ENCODE data around the gene HRG.
"Not testable (repeated sequence)": the region's sequence is repeated elsewhere in the genome, so short reads cannot be mapped to it uniquely, and the experiment has no call there.

DNA sequence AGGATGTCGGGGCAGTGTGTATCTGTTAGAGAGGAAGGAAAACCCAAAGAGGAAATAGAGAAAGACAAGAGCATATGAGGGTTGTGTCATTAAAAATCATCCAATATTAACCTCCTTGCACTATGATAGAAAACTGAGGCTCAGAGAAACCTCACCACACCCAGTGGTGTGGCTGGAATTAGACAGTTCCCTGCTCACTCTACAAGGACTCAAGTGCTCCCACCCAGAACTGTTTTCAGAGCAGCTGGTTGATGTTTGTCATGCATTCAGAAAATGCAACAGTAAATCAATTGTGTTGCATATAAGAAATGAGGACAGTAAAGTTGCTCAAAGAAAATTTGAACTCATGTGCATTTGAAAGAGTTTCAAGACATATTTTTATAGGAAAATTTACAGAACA, 24.5 kb downstream of the HRG start:
- TF ChIP-seq, protein P1, sequence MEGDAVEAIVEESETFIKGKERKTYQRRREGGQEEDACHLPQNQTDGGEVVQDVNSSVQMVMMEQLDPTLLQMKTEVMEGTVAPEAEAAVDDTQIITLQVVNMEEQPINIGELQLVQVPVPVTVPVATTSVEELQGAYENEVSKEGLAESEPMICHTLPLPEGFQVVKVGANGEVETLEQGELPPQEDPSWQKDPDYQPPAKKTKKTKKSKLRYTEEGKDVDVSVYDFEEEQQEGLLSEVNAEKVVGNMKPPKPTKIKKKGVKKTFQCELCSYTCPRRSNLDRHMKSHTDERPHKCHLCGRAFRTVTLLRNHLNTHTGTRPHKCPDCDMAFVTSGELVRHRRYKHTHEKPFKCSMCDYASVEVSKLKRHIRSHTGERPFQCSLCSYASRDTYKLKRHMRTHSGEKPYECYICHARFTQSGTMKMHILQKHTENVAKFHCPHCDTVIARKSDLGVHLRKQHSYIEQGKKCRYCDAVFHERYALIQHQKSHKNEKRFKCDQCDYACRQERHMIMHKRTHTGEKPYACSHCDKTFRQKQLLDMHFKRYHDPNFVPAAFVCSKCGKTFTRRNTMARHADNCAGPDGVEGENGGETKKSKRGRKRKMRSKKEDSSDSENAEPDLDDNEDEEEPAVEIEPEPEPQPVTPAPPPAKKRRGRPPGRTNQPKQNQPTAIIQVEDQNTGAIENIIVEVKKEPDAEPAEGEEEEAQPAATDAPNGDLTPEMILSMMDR (conservative IDR thresholded peaks at IDR 0.05; ENCODE audit: low read depth in 2 of 2): not testable (repeated sequence)
- TF ChIP-seq EZH2phosphoT487 (IDR thresholded peaks at IDR 0.05; ENCODE audit: unreplicated experiment); EZH2 (IDR thresholded peaks at IDR 0.05; ENCODE audit: low read depth, unreplicated experiment); CREB1 (CRISPR knock-in tag; IDR thresholded peaks at IDR 0.05; ENCODE audit: low read depth); ETS1 (IDR thresholded peaks at IDR 0.05); POLR2AphosphoS5 (IDR thresholded peaks at IDR 0.05; ENCODE audit: low read depth); ZNF331 (CRISPR knock-in tag; IDR thresholded peaks at IDR 0.05; ENCODE audit: low read depth); JUNB (IDR thresholded peaks at IDR 0.05; ENCODE audit: unreplicated experiment): not testable (repeated sequence)
- TF ChIP-seq, protein P2, sequence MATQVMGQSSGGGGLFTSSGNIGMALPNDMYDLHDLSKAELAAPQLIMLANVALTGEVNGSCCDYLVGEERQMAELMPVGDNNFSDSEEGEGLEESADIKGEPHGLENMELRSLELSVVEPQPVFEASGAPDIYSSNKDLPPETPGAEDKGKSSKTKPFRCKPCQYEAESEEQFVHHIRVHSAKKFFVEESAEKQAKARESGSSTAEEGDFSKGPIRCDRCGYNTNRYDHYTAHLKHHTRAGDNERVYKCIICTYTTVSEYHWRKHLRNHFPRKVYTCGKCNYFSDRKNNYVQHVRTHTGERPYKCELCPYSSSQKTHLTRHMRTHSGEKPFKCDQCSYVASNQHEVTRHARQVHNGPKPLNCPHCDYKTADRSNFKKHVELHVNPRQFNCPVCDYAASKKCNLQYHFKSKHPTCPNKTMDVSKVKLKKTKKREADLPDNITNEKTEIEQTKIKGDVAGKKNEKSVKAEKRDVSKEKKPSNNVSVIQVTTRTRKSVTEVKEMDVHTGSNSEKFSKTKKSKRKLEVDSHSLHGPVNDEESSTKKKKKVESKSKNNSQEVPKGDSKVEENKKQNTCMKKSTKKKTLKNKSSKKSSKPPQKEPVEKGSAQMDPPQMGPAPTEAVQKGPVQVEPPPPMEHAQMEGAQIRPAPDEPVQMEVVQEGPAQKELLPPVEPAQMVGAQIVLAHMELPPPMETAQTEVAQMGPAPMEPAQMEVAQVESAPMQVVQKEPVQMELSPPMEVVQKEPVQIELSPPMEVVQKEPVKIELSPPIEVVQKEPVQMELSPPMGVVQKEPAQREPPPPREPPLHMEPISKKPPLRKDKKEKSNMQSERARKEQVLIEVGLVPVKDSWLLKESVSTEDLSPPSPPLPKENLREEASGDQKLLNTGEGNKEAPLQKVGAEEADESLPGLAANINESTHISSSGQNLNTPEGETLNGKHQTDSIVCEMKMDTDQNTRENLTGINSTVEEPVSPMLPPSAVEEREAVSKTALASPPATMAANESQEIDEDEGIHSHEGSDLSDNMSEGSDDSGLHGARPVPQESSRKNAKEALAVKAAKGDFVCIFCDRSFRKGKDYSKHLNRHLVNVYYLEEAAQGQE (IDR thresholded peaks at IDR 0.05; ENCODE audit: unreplicated experiment): not testable (repeated sequence)

Data from GM23338 (cell line).